Endometrial microvascular endothelial cells (primary cell): ENCODE results near the gene ASXL1. TPM values are rescaled to one million over a fixed set of nuclear protein-coding genes. Genes with fewer than 3 reads are reported as not detected.
"Not testable (repeated sequence)": the region's sequence is repeated elsewhere in the genome, so short reads cannot be mapped to it uniquely, and the experiment has no call there.

Source experiments
- in situ Hi-C: cut with HindIII; loops from 2 replicates; pipeline ENCODE4 v1.10.0; 2017; ENCODE audit warnings: low sequenced_read_pairs, low pct_unique_long_range_greater_than_20kb; ENCODE audit errors: inconsistent ontology term
- total RNA-seq: library from RNA; depleted of rRNA; stranded (reverse); fragments of >200 nt; gene quantifications from one replicate; pipeline ENCODE4 v1.2.3, GENCODE V29; 2015; ENCODE audit errors: inconsistent ontology term

ASXL1 gene
- total RNA-seq, 1 donor from 2014 or later = 23.5 TPM

DNA sequence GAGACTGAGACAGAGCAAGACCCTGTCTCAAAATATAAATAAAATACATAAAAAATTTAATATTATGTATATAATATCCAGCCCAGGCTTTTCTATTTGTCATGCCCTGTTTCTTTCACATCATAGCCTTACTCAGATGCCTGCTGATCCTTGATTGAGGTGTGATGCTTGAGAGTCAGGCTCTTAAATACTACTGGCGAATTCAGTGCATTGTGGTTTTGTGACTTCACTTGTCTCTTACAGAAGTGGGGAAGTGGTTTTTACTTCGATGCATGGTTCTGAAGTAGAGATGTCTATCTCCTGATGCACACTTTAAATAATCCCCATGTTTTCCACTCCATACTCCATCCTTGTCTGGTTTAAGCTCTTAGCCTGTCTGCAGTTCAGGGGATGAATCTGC is 29.1 kb downstream of the ASXL1 start:
- in situ Hi-C loops = no loop called here

DNA sequence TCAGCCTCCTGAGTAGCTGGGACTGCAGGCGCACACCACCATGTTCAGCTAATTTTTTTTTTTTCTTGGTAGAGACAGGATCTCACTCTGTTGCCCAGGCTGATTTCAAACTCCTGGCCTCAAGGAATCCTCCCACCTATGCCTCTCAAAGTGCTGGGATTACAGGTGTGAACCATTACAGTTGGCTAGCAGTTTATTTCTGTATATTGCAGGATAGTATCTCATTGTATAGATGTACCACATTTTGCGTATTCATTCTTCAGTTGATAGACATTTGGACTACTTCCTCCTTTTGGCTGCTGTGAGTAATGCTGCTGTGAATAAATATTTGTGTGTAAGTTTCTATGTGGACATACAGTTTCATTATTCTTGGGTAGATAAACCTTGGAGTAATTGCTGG is 32.9 kb downstream of the ASXL1 start:
- in situ Hi-C loops = no loop called here

DNA sequence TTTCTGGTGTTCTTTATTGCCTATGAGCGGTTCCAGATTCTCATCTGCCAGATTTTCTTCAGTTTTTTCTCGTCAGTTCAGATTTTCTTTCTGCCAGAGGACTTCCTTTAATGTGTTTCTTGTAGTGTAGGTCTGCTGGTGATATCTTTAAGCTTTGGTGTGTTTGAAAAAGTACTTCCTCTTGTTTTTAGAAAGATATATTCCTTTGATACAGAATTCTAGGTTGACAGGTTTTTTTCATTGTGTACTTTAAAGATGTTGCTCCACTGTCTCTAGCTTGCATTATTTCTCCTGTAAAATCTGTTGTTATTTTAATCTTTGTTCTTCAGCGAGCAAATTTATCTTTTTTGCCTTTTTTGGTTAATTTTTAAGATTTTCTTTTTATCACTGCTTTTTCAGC is 36.9 kb downstream of the ASXL1 start:
- in situ Hi-C loops = no loop called here

DNA sequence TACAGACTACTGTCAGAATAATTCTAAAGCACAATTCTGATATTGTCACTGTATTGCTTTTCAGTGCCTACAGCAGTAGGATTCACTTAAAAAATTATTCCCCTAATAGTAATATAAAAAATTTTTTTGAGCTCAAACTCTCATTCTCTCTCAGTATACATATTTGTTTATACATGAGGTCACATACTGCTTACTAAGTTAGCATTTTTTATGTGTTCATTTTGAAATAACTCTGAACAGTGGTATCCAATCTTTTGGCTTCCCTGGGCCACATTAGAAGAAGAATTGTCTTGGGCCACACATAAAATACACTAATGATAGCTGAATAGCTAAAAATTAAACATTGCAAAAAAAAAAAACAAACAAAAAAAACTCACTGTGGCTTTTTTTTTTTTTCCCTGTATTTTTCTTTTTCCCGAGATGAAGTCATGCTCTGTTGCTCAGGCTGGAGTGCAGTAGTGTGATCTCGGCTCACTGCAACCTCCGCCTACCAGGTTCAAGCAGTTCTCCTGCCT is 38.6 kb downstream of the ASXL1 start:
- in situ Hi-C loops = no loop called here

DNA sequence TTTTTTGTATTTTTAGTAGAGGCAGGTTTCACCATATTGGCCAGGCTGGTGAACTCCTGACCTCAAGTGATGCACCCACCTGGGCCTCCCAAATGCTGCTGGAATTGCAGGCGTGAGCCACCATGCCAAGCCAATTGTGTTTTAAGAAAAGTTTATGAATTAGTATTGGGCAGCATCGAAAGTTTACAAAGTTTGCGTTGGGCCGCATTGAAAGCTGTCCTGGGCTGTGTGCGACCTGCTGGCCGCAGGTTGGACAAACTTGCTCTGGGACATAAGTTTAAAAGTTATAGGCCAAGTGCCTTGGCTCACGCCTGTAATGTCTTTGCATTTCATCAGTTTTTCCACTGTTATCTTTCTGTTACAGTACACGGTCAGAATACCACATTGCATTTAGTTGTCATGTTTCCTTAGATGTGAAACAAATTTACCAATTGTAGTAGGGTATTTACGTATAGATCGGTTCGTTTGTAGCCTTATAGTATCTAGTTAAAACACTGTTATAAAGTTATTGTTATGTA is 39.5 kb downstream of the ASXL1 start:
- in situ Hi-C loops = no loop called here

DNA sequence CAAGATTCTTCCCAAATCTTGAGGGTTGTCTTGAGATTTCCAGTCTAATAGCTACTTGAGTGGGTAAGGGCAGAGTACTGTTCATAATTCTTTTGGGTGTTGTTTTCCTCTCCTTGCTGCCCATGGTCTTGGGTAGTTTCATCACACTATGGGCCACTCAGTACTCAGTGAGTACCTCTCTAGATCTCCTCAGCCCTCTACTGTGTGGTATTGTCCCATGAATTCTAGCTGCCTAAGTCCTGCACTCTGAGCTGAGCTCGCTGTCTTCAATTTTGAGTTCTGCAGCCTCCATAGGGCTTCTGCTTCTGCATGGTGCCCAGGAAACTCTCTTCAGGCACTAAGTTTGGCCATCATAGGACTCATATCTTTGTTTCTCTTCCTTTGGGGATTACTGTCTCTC is 42.3 kb downstream of the ASXL1 start:
- in situ Hi-C loops = no loop called here

DNA sequence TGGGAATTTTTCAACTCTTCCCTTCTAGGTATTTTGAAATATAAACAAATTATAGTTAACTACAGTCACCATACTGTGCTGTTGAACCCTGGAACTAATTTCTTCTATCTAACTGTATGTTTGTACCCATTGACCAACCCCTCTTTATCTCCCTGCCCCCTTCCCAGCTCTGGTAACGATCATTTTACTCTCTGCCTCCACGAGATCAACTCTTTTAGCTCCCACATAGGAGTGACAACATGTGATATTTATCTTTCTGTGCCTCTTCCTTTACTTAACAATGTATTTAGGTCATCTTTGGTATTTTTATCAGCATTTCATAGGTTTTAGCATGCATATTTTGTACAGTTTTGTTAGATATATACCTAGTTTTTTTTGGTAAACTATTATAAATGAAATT is 45.9 kb downstream of the ASXL1 start:
- in situ Hi-C loops = no loop called here

DNA sequence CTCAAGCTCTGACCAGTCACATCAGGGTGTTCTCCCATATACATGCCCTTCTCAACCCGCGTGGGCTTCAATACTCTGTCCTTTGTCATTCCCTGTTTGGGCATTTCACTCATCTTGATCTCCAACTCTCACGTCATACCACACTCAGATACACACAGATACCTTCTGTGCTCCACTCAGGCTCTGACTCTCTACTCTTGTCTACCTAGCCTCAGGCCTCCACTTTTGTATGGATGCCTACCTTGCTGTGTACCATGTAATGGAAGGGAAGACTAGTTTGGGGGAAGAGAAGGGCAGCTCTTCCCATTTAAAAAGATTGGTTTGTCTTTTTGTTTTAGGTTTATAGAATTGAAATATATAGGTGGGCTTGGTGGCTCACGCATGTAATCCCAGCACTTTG is 48.6 kb downstream of the ASXL1 start:
- in situ Hi-C loops = no loop called here

DNA sequence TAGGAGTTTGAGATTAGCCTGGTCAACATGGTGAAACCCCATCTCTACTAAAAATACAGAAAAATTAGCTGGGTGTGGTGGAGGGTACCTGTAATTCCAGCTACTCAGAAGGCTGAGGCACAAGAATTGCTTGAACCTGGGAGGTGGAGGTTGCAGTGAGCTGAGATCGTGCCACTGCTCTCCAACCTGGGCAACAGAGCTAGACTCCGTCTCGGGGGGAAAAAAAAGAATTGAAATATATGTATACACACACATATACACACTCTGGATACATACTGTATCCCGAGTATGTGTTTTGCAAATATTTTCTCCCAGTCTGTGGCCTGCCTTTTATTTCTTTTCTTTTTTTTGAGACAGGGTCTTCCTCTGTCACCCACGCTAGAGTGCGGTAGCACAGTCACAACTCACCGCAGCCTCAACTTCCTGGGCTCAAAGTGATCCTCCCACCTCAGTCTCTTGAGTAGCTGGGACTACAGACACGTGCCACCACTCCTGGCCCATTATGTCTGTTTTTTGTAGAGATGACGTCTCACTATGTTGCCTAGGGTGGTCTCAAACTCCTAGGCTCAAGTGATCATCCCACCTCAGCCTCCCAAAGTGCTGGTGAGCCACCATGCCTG is 49.1 kb downstream of the ASXL1 start:
- in situ Hi-C loops = not testable (repeated sequence)

DNA sequence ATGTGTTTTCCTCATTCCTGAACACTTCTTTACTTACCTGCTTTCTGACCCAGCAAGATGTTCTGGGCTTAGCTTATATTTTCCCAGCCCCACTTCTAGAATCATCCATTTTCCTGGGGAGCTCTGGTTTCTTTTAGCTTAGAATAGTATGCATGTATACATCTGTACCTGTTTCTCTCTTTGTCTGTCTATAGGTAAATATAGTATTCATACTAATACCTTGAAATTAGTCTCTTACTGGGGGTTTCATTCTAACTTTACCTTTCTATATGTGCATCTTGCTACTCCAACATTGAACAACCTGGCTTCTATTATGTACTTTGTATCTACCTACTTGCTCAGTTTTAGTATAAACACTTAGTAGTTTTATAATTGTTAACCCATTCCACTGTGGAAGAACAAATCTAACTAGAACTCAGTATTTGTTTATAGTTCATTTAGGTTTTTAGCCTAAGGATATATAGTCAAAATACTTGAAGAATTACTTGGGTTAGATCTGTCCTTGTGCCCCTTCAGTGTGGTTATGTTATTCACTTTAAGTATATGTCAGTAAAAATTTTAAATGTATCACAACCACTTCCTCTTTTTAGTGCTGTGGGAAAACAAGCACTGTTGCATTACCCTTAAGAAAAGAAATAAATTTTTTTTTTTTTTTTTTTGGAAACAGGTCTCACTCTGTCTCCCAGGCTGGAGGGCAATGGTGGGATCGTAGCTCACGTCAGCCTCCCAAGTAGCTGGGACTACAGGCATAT is 54.0 kb downstream of the ASXL1 start:
- in situ Hi-C loops = no loop called here

DNA sequence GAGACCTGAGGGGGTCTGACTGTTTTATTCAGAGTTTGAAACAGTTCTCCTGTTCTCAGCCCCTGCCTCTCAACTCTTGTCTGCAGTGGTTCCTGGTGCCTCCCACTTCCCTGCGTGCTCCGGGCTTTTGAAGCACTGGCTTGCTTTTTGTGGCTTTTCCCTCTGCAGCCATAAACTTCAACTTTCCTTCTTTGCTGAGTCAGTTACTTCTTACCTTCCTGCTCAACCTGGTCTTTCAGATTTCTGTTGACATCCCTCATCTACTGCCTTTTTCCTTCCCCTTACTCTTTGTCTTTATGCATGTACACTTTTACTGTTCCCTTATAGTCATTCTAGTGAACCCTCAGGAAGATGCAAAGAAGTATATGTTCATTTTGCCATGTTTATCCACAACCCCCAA is 57.4 kb downstream of the ASXL1 start:
- in situ Hi-C loops = no loop called here

DNA sequence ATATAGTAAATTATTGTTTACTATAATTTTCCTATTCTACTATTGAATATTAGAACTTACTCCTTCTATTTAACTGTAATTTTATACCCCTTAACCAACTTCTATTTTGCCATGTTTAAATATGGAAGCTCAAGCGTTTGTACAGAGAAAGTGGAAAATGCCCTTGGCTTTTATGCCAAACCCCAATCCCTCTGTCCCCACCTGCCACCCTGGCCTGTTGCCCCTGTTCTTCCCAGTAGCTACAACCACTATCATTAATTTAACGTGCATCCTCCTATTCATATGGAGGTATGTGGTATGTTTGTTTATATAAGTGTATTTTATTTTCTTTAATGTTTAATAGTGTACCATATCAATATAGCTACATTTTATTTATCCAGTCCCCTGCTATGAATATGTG is 58.1 kb downstream of the ASXL1 start:
- in situ Hi-C loops = no loop called here

DNA sequence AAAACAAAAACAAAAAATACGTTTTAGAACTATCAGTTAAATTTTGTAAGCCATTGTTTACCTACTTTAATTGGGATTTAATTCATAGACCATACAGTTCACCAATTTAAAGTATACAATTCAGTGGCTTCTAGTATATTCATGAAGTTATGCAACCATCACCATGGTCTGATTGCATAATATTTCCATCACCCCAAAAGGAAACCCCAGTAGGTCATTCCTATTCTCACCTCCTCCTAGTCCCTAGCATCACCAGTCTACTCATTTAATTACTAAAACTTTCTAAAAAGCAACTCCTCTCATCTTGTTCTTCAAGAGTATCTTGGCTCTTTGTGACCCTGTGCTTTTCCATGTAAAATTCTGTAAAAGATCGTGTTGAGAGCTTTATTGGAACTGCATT is 60.2 kb downstream of the ASXL1 start:
- in situ Hi-C loops = no loop called here

DNA sequence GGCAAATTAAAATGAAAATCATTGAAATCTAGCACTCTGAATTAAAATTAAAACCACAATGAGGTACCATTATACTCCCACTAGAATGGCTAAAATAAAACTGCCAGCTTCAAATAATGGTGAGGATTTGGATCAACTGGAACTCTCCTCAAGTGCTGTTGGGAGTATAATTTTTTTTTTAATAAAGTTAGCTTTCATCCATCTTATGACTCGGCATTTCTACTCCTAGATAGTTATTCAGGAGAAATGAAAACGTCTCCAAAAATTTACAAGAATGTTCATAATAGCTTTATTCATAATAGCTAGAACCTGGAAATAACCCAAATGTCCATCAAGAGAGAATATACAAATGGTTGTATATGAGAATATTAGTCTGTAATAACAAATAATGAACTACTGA is 63.2 kb downstream of the ASXL1 start:
- in situ Hi-C loops = no loop called here

DNA sequence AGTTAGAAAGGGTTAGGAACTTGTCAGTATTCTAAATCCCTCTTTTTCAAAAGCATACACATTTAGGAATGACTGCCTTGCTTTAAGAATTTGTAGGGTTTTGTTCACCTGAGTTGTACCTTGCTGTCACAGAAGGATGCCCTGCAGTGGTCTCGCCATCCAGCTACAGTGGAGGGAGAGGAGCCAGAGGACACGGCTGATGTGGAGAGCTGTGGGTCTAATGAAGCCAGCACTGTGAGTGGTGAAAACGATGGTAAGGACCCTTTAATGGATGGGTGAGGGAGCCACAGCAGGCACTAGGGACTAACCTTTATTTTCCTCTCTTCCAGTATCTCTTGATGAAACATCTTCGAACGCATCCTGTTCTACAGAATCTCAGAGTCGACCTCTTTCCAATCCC is 69.9 kb downstream of the ASXL1 start:
- in situ Hi-C loops = no loop called here

DNA sequence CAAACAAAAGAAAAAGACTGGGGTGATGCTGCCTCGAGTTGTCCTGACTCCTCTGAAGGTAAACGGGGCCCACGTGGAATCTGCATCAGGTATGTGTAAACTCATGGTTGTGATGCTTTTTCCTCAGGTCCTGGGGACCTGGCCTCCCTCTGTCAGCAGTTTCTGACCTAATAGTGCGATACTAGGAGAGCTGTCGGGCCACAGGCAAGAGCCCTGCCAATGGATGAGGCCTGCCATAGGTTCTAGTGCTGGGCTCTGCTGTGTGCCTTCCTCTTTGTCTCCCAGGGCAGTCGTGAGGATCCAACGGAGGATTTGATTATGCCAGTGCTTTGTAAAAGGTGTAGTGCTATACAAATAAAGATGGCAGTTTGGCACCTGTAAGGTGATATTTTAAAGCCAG is 71.2 kb downstream of the ASXL1 start:
- in situ Hi-C loops = no loop called here

DNA sequence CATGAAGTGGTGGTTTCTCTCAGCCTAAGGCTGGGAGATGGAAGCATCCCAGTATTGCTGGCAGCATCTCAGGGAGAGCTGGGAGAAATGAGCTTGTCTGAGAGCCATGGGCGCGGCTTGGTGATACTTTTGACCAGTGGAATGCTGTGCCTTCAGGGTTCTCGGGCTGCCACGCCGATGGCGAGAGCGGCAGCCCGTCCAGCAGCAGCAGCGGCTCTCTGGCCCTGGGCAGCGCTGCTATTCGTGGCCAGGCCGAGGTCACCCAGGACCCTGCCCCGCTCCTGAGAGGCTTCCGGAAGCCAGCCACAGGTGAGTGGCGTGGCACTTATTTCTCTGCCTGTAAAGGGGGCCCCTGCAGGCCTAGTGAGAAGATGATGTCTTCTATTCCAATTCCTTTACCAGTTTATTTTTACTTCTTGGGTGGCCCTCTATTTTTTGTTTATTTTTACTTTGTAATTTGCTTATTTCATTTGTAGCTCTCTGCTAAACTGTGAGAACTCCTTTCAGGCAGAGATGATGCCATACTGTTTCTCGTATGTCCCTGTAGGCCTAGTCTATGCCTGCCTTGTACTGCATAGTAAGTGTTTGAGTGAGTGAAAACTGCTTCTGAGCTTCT is 71.7 kb downstream of the ASXL1 start:
- in situ Hi-C loops = no loop called here

DNA sequence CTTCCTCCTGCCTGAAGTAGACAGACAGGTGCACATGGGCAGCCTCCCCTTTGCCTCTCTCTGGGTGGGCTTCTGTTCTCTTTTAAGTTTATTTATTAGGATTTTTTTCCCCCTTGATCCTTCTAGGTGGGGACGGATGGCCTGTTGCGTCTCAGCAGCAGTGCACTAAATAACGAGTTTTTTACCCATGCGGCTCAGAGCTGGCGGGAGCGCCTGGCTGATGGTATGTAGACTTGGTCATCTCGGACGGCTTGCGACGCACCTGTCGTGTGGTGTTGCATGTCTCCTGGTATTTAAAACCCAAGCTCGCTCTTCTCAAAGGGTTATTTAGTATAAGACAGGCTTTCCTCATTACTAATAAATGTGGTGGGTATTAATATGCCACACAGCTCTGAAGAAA is 73.3 kb downstream of the ASXL1 start:
- in situ Hi-C loops = no loop called here

DNA sequence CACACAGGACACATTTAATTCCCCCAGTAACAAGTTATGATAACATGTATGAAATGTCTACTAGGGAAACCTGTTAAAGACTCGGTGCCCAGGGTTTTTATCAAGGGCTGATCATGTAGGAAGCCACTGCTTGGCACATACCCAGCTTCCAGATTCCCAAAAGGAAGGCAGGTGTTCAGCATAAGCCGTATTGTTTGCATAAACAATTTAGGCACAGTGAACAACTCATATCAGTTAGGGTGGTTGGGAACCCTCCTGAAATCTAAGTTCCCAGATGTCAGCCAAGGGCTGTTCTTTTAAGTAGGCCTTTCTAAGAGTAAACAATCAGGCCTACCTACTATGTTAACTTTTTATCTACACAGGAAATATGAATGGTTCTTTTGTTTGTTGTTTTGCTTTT is 74.1 kb downstream of the ASXL1 start:
- in situ Hi-C loops = no loop called here
